GM12865 (cell line): ENCODE results near the gene CCM2.

Experiments used
- DNase-seq: peaks from one replicate; pipeline ENCODE4 v3.0.0; 2010; ENCODE audit warnings: low read depth
- H3K4me3 ChIP-seq: 2 replicates; pipeline ENCODE4 v1.5.1; 2011; ENCODE audit warnings: mild to moderate bottlenecking, low read depth, low read length, control low read depth
- CTCF ChIP-seq: IDR thresholded peaks from 2 replicates; pipeline ENCODE4 v1.5.1; 2011; ENCODE audit warnings: low read length, control low read depth, low read depth, inconsistent platforms; ENCODE audit not compliant: insufficient read depth; ENCODE audit errors: missing control alignments

CCM2 gene

GRCh38 chr7:44978511-44979366 is 21.3 kb upstream of the CCM2 start, which contains the start of gene MYO1G:
Gene MYO1G (minus strand): TSS chr7:44979015. CDS start chr7:44978961, 54 bp downstream.
- no peak for TF ChIP-seq CTCF
- peak within 1 kb of the TSS; percentile 84 for H3K4me3 ChIP-seq
- peak; percentile 96 for DNase-seq

- DNase-seq: peak; percentile 63
- peak; percentile 50 for TF ChIP-seq CTCF
- peak overlapping the region; percentile 84 for H3K4me3 ChIP-seq
Observed at GRCh38 chr7:44979481-44980392, 20.3 kb upstream of the CCM2 start.

GRCh38 chr7:44980393-44981034 is 19.5 kb upstream of the CCM2 start:
- H3K4me3 ChIP-seq: peak overlapping the region; percentile 84
- TF ChIP-seq CTCF: no peak
- peak; percentile 92 for DNase-seq

GRCh38 chr7:44981035-44981706 is 18.8 kb upstream of the CCM2 start:
- TF ChIP-seq CTCF: no peak

GRCh38 chr7:44982535-44982923 is 17.5 kb upstream of the CCM2 start:
- no peak for DNase-seq
- no peak for TF ChIP-seq CTCF

More at GRCh38 chr7:44981035-44981706, 18.8 kb upstream of the CCM2 start:
- peak; percentile 57 for DNase-seq
- peak overlapping the region; percentile 84 for H3K4me3 ChIP-seq

GRCh38 chr7:44982970-44983369 is 17.0 kb upstream of the CCM2 start:
- H3K4me3 ChIP-seq: peak overlapping the region; percentile 58
- no peak for DNase-seq
- TF ChIP-seq CTCF: no peak

More at GRCh38 chr7:44982535-44982923, 17.5 kb upstream of the CCM2 start:
- peak overlapping the region; percentile 16 for H3K4me3 ChIP-seq
